Stimulated activated CD4-positive, alpha-beta T cell treated with anti-CD3 and anti-CD28 coated beads, Interleukin-4, amount 100 ng/mL, for 48 hours (primary cell): ENCODE results near the gene BPI.
"Not testable (repeated sequence)": the region's sequence is repeated elsewhere in the genome, so short reads cannot be mapped to it uniquely, and the experiment has no call there.

Source experiments
- DNase-seq, 2 donors: peaks; one replicate each; pipeline ENCODE4 v3.0.0-alpha.2; 2020; ENCODE audit warnings: low read depth in 2 of 2

The BPI gene

DNA sequence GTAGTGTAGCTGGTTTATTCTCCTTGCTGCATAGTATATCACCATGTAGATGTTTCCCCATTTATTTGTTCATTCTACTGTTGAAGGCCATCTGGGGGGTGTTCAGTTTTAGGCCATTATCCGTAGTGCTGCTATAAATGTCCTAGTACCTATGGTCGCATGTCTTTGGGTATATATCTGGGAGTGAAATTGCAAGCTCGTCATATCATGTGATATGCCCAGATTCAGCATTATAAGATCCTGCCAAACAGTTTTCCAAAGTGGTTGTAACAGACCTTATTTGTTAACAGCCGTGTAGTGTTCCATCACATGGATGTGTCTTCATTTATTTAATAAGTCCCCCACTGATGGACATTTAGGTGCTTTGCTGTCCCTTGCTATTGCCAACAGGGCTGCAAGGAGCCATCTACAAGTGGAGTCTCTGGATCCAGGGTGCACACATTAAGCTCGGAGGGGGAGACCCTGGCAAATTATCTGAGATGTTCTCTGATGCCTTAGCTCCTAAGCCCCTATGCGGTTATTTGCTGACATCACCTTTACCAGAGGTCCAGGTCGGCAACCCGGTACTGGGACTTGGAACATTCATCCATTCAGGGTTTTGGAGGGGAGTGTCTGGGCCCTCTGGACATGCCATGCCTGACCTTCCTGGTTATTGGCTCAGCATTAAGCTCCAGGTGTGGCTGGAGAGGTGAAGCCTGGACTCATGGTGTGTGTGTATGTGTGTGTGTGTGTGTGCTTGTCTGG is 59.2 kb downstream of the BPI start:
- DNase-seq: no peak

DNA sequence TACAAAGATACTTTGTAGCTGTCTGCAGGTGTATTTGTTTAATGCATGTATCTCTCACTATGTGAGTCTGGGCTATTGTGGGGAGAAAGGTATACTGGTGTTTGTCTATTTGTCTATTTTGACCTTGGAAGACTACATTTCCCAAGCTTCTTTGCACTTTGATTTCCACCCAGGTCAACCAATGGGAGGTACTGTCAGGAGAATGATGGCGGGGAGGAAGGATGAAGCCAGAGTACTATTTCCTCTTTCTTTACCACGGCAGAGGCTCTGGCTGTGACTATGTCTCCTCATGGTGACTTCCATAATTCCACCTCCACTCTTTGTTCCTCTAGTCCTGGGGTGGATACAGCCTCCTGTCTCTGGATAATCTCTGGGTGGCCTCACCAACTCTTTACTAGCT is 65.4 kb downstream of the BPI start:
- DNase-seq: no peak

DNA sequence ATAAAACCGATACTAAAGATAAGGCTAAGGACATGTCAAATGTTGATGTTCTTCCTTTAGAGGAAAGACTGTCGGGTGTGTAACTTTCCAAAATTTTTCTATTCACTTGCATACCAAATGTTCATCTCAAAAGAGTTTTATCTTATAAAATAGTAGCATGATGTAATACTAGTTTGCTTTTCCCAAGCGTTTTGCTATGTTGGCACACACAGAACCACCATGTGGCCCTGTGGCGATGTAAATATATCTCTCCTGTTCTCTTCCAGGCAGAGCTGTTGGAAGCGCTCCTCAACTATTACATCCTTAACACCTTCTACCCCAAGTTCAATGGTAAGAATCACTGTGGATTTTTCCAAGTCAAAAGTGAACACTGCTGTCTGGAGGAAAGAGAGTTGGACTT is 68.8 kb downstream of the BPI start:
- no peak for DNase-seq

DNA sequence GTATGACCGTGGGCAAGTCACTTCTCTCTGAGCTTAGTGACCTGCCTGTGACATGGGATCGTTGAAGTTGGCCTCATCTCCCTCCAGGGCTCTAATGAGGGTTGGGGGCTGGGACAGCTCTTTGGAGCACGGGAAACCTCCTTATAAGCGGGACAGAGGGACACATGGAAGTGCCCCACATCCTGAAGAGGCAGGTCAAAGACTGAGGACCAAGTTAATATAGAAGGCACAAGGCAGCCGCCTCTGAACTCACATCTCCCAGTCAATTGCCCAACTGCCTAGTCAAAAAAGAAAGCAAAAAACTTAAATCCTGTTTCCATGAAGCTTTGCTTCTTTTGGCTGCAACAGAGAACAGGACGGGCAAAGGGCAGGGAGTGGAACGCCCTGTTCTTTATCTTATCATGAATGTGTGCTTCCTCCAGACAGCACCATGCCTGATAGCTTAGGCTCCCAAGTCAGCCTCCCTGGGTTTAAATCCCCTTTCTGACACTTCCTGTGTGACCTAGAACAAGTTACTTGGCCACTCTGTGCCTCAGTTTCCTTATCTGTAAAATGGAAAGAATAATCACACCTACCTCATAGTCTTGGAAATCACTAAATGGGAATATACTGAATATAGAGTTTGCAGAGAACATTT is 69.4 kb downstream of the BPI start:
- DNase-seq: no peak

DNA sequence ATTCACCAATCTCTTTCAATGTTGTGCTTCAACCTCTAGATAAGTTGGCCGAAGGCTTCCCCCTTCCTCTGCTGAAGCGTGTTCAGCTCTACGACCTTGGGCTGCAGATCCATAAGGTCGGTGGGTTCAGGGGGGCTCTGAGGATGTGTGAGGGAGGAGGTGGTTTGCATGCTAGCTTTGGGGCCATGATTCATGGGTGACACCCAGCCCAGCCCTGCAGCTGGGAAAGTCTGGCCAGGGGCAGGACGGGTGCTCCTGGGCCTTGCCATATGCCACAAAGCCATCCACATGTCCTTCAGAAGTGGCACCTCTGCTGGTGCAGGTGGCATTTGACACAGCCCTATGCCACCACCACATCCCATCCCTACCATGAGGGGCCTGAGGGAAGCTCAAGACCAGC is 69.9 kb downstream of the BPI start:
- no peak for DNase-seq

DNA sequence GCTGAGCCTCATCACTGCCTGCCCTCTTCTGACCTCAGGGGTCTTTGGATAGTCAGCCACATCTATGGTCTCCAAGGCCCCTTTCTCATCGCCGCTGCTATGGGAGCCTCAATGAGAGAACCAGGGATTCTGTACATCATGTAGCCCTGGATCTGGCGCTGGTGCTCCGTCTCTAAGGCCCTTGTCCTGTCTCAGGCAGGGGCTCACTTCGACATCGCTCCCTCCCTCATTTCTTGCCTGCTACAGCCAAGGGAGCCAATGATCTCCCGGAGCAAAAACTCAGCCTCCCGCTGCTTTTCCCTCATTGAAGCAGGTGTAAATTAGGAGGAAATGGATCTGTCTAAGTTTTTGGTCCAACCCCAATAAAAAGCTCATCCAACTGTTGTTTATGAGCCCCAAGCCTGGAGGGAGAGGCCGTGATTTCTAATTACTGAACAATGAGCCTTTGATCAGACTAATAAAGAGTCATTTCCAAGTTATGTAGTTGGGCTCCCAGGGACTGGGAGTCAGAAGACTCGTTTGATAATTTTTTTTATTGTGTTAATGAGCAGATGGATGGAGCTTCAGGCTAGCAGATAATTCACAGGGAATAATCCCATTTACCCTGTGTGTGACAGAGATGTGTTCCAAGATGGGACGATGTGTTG is 73.2 kb downstream of the BPI start:
- DNase-seq: no peak

DNA sequence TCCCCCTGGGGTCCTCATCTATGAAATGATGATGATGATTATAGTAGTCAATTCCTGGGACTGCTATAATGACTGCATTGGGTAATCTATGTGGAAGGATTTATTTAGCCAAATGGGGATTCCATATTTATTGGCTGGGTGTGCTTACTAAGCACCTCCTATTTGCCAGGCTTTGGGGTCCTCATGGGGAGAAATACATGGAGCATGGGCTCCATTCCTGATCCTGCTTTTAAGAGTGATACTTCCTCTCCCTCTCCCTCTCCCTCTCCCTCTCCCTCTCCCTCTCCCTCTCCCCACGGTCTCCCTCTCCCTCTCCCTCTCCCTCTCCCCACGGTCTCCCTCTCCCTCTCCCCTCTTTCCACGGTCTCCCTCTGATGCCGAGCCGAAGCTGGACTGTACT is 73.9 kb downstream of the BPI start:
- DNase-seq: not testable (repeated sequence)

DNA sequence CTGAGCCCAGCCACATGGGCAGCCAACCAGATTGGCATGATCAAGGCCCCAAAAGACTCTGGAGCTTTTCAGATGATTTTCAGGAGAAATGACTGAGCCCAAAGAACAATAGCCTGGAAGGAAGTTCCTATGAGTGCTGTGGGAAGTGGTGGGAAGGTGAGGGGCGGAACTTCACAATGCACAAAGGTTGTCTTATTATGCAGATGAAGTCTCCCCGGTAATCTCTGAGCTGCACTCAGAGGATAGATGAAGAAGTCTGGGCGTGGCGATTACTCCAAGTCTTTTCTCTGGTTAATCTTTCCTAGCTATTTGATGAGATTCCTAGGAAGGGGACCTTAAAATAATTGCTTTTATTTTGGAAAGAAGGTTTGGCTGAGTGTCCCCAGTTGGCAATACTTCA is 79.2 kb downstream of the BPI start:
- no peak for DNase-seq

DNA sequence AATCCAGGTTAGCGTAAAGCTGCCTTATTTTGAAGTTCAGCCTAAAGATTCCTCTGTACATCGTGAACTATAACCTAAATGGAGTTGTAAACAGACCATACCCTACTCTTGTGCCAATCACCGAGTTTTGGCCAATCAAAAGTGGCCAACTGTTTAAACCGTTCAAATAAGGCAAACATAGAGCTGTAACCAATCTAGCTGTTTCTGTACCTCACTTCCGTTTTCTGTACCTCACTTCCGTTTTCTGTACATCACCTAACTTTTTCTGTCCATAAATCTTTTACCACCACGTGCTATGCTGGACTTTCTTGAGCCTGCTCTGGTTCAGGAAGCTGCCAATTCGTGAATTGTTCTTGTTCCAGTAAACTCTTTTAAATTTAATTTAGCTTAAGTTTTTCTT is 82.0 kb downstream of the BPI start:
- no peak for DNase-seq

DNA sequence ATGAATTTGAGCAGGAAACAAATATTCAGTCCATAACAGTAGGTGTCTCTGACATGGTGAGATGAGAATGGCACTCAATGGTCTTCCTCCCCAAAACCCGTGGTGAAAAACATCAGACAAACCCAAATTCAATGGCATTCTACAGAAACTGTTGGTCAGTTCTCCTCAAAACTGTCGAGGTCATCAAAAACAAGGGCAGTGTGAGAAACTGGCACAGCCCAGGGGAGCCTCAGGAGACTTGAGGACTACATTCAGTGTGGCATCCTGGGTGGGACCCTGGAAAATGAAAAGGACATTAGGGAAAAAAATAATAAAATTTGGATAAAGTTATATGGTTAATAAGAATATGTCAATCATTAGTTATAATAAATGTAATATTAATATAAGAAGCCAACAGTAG is 82.9 kb downstream of the BPI start:
- no peak for DNase-seq
